ENCODE results near the gene MAJIN.

MAJIN gene

DNA sequence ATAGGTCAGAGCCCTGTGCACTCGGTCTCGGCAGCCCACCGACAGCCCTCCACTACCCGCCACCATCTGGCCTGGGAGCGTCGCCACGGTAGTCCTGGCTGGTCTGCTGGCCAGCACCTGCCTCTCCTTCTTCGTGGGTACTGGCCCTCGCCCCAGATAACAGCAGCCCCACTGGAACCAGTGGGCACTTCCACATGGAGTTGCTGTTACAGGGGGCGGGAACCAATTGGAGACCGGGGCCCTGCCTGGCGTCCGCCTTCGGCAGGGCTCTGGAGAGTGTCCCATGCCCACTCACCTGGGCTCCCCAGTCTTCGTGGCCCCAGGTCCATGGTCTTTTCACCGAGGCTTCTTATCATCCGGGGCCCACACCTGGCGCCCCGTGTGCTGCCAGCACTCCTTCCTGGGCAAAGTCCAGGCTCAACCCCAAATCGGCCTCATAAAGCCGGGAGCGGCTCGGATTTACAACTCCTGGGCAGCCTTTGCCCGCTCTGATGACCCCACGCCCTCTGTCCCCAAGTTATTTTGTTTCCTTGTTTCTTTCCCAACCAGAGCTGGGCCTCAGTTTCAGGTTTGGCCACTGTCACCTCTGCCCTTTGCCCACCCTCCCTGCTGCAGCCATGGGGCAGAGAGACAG lies 80.6 kb downstream of the MAJIN start:
- DNase-seq: no peak

DNA sequence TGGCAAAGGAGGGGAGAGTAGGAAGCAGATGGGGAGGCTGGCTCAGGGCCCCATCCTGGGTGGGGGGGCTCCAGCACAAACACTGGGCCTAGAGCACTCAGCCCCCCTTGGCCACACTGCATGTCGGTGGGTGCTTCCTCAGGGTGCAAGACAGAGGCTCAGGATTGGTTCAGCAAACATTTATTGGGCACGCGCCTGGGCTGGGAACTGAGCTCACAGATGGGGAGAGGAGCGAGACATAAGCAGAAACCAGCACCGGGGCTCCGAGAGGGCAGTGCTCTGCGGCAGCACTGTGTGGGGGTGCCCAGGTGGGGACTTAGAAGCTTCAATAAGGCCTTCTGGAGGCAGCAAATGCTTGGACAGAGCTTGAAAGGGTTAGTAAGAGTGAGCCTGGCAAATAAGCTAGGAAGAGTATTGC lies 81.4 kb downstream of the MAJIN start:
- DNase-seq: no peak

DNA sequence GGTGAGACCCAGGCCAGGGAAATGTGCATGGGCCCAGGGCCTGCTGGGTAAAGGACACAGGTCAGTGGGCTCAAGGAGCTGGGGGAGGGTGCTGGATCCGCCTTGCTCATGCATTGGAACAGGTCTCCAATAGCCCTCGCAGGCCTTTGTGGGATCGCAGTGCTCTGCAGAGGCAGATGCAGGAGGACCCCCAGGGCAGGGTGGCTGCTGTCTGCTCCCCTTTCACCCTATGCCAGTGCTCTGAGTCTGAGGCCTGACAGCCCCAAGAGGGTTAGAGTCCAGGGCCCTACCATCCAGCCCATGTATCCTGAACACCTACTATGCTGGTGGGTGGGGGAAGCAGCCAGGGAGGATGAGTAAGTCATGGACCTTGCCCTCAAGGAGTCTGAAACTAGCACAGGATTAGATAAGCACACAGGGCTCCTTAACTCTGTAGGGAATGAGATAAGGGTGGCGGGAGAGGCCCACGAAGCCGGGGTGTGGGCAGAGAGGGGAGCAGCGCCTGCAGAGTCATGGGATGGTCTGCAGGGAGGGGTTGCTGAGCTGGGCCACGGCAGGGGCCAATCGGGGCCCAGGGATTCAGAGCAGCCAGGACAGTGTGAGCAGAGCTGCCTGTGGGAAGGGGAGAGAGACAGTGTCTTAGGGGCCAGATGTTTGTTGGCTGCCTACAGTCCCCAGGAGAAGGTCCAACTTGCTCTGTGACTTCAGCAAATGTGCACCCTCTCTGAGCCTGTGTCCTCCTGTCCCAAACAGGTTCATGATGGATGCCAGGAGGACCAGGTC lies 83.0 kb downstream of the MAJIN start:
- DNase-seq: no peak

DNA sequence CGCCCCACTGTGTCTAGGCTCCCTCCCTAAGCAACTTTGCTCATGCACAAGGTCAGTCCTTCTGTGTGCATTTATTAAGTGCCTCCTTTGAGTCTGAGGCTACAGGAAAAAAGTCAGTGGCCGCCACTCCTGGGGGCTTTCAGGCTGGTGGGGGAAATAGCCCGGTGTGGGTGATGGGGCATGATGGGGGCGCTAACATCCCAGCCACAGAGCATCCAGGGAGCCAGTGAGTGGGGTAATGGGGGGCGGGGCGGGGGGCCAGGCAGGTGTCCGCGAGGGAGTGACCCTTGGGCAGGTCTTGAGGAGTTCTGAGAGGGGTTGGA lies 83.5 kb downstream of the MAJIN start:
- DNase-seq: no peak
